Measurements from ENCODE around the gene ANKRD22.

GRCh38 chr10:88827671-88828070, 24.0 kb downstream of the ANKRD22 start:
- TF ChIP-seq CEBPB (IDR thresholded peaks at IDR 0.05) (no peak), TAF1 (IDR thresholded peaks at IDR 0.05; ENCODE audit: low read depth) (no peak)
